RWPE2 (cell line): Measurements from ENCODE around the gene ZSCAN31.

Experiments
- ATAC-seq: fragments of 200-7000 bp; cut with Tn5 transposase; 3 replicates; pipeline ENCODE4 v1.9.1; 2021; ENCODE audit warnings: low read depth
- DNase-seq: peaks from one replicate; pipeline ENCODE4 v3.0.0-alpha.2; 2020; ENCODE audit warnings: low spot score
- H3K27ac ChIP-seq: fragments of 450-650 bp; 2 replicates; pipeline ENCODE4 v1.5.1; 2017; ENCODE audit warnings: mild to moderate bottlenecking; ENCODE audit not compliant: poor library complexity, severe bottlenecking
- H3K27me3 ChIP-seq: fragments of 250-450 bp; sonication (Bioruptor Pico); 2 replicates; pipeline ENCODE4 v1.5.1; 2021; ENCODE audit warnings: mild to moderate bottlenecking, moderate library complexity; ENCODE audit not compliant: insufficient read depth, poor library complexity, severe bottlenecking
- H3K36me3 ChIP-seq: fragments of 250-450 bp; sonication (Bioruptor Pico); 2 replicates; pipeline ENCODE4 v1.5.1; 2020; ENCODE audit warnings: low read depth, mild to moderate bottlenecking, moderate library complexity
- H3K4me1 ChIP-seq: fragments of 250-450 bp; sonication (Bioruptor Pico); 2 replicates; pipeline ENCODE4 v1.5.1; 2021; ENCODE audit warnings: mild to moderate bottlenecking, moderate library complexity; ENCODE audit not compliant: insufficient read depth, poor library complexity, severe bottlenecking
- H3K4me3 ChIP-seq: fragments of 250-450 bp; sonication (Bioruptor Pico); 2 replicates; pipeline ENCODE4 v1.5.1; 2021; ENCODE audit warnings: mild to moderate bottlenecking, moderate library complexity; ENCODE audit not compliant: severe bottlenecking
- H3K9me3 ChIP-seq: fragments of 250-450 bp; sonication (Bioruptor Pico); 2 replicates; pipeline ENCODE4 v1.5.1; 2021; ENCODE audit warnings: mild to moderate bottlenecking, moderate library complexity; ENCODE audit not compliant: severe bottlenecking
- TF ChIP-seq, protein P1 (sequence below): fragments of 450-650 bp; IDR thresholded peaks from one replicate; pipeline ENCODE4 v1.5.1; 2017; ENCODE audit warnings: mild to moderate bottlenecking, moderate library complexity; ENCODE audit not compliant: poor library complexity, severe bottlenecking

Gene ZSCAN31

DNA sequence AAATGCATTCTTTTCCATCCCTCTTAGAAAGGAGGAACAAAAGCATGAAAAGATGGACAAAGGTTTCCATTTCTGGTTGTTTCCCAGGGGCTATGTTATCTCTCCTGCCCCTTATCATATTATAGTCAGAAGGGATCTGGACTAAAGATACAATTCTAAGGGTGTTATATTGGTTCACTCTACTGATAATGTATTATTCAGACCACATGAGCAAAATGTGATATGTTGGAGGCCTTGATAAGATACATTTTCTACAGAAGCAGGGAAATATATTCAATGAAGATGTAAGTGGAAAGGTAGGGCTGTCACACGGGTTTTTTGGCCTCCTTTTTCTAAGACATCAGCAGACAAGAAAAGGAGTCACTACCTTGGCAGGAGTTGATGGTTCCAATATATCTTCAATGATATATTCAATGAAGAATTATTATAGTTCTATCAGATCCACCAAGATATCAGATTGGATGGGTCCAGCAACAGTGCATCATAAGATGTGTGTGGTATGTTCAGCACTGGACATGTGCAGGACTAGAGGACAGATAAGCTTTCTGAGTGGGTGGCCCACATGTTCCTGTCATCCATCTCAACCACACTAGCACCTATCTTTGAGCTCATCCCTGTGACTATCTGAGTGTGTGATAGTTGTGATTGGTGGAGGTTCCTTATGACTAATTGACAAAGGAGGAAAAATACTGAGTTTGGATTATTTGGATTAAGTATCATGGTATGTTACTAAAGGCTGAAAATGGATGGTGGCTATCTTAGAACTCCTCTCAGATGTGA lies 8.1 kb upstream of the ZSCAN31 start:
- DNase-seq (no peak), ATAC-seq (no peak)
- Histone ChIP-seq H3K27me3 (no peaks in the 10 kb centered on the region), H3K27ac (no peak overlapping the region), H3K36me3 (no peaks in the 10 kb centered on the region), H3K4me3 (no peak overlapping the region), H3K4me1 (peaks cover under 1% of the 10 kb centered on the region), H3K9me3 (no peaks in the 10 kb centered on the region)
- TF ChIP-seq, protein P1, sequence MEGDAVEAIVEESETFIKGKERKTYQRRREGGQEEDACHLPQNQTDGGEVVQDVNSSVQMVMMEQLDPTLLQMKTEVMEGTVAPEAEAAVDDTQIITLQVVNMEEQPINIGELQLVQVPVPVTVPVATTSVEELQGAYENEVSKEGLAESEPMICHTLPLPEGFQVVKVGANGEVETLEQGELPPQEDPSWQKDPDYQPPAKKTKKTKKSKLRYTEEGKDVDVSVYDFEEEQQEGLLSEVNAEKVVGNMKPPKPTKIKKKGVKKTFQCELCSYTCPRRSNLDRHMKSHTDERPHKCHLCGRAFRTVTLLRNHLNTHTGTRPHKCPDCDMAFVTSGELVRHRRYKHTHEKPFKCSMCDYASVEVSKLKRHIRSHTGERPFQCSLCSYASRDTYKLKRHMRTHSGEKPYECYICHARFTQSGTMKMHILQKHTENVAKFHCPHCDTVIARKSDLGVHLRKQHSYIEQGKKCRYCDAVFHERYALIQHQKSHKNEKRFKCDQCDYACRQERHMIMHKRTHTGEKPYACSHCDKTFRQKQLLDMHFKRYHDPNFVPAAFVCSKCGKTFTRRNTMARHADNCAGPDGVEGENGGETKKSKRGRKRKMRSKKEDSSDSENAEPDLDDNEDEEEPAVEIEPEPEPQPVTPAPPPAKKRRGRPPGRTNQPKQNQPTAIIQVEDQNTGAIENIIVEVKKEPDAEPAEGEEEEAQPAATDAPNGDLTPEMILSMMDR = no peak

DNA sequence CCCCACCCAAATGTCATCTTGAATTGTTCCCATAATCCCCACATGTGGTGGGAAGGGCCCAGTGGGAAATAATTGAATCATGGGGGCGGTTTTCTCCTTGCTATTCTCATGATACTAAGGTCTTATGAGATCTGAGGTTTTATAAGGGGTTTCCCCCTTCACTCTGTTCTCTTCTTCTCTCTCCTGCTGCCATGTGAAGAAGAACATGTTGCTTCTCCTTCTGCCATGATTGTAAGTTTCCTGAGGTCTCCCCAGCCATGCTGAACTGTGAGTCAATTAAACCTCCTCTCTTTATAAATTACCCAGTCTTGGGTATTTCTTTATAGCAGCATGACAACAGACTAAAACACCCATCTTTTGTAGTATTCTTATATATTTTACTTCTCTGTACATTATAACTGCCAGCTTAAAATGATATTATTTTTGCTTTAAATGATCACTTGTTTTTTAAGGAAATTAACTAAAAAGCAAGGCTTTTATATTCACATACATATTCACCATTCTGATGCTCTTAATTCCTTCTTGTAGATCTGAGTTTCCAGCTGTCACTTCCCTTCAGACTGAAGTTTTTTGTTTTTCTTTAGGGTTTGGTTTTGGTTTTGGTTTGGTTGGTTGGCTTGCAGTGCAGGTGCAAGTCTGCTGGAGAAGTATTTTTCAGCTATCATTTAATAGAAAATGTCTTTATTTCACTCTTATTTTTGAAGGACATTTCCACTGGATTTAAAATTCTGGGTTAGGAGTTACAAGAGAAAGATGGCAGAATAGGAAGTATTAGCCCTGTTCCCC lies 4.6 kb upstream of the ZSCAN31 start:
- H3K4me3 ChIP-seq = no peak overlapping the region
- no peak for ATAC-seq

DNA sequence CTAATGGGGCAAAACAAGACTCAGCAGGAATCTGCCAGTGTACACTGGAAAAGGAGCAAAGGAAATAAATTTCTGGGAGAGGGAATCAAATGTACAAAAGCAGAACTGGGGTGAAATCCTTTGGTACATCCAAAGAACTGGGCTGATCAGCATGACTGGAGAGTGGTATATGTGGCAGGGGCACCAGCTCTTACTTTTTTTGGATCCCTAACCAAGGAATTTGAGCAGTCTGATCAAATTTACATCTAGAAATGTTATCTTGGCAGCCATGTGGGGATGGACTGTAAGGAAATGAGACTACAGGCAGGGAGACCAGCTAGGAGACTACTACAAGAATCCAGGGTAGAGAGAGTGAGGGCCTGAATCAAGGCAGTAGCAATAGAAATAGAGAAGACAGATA lies 1.2 kb upstream of the ZSCAN31 start:
- no peak for DNase-seq
- no peak for ATAC-seq
- H3K27ac ChIP-seq = peak overlapping the region; percentile 66
- no peaks in the 10 kb centered on the region for H3K9me3 ChIP-seq
- peaks cover 4% of the 10 kb centered on the region for H3K4me1 ChIP-seq
- no peaks in the 10 kb centered on the region for H3K36me3 ChIP-seq
- TF ChIP-seq, protein P1 = no peak
- H3K27me3 ChIP-seq = no peaks in the 10 kb centered on the region
- no peak overlapping the region for H3K4me3 ChIP-seq

More for the DNA sequence above, 4.6 kb upstream of the ZSCAN31 start:
- Histone ChIP-seq H3K36me3 (no peaks in the 10 kb centered on the region), H3K9me3 (no peaks in the 10 kb centered on the region), H3K27ac (no peak overlapping the region), H3K4me1 (peaks cover 4% of the 10 kb centered on the region), H3K27me3 (no peaks in the 10 kb centered on the region)
- no peak for DNase-seq
- TF ChIP-seq, protein P1 = no peak

DNA sequence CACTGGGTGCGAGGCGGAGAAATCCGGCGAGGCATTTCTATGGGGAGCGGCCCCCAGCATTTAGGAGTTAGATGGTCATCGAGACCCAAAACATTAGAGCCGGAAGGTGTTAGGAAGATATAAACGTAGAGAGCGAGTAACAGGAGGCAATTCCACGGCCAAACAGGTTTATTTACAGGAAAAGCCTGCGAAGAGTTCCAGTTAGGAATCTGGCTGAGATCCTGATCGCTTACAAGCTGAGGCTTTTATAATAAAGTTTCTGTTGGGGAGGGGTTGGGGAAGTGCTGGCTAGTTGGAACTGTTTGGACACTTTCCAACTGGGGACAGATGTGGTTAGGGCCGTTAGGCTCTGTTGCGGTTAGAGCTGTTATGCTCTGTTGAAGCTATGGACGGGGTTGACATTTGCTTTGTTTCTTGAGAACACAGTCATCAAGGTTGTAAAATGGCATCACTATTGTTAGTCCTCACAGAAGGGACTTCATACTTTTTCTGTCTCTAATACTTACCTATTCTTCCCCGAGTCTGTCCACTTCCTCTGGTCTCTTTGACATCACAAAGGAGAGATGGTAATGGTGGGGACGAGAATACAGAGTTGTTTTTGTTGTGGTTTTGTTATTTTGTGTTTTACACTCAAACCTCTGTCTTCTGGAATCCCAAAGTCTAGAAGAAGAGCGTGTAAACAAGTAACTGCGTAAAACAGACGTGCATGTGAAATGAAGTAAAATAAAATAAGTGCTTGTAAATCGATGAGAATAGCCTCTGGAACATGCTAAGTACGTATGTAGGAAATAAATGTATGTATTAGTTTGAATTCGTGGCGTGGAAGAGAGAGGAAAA lies 554 bp upstream of the ZSCAN31 start:
- Histone ChIP-seq H3K27ac (peak overlapping the region; percentile 66), H3K4me3 (peak overlapping the region; percentile 44), H3K9me3 (no peaks in the 10 kb centered on the region), H3K27me3 (no peaks in the 10 kb centered on the region), H3K4me1 (peaks cover 4% of the 10 kb centered on the region), H3K36me3 (no peaks in the 10 kb centered on the region)
- ATAC-seq = peak; percentile 6; the same call in 1 of the 3 replicates
- TF ChIP-seq, protein P1 = no peak
- no peak for DNase-seq
